ENCODE results near the gene SAMD8. TPM values are rescaled to one million over a fixed set of nuclear protein-coding genes. Genes with fewer than 3 reads are reported as not detected.

The SAMD8 gene
- total and polyA plus RNA-seq, 2 of the 8 experiments (the other 6 are each of a cell fraction or from before 2014, with no cell fraction given), result 11.7 to 20.9 TPM

- TF ChIP-seq E2F6 (IDR thresholded peaks at IDR 0.05) (no peak), SUZ12 (IDR thresholded peaks at IDR 0.05; ENCODE audit: low read length) (no peak), MAX (IDR thresholded peaks at IDR 0.05) (no peak)
These were observed 15.8 kb upstream of the SAMD8 start (continued) for GRCh38 chr10:75095631-75096030.

All from H1 (cell line).